ENCODE results near the gene G3BP1.

DNA sequence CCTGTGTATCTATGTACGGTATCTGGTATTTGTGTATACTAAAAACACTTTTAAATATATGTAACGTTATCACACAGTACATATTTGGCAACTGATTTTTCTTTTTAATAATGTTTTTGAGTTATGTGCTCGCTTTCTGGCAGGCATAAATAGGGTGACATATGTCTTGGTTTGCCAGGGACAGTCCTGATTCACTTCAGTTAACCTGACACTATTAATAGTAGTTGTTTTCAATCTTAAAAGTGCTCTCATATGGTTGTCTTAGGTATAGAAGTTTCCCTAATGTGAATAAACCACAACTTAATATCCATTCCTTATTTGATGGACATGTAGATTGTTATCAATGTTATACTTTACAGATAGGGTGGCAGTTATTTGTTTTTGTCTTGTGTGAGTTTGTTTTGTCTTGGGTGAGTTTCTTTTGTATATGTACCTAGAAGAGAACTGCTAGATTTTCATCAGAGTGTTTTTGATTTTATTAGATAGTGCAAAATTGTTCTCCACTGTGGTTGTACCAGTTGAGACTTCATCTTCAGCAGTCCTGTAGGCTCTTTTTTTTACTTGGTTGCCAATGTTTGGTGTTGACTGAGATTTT is 7.9 kb downstream of the G3BP1 start:
- TF ChIP-seq POLR2AphosphoS5 (IDR thresholded peaks at IDR 0.05) (no peak), POLR2A (IDR thresholded peaks at IDR 0.05) (no peak), EP300 (IDR thresholded peaks at IDR 0.05) (no peak)
- TF ChIP-seq, protein P1, sequence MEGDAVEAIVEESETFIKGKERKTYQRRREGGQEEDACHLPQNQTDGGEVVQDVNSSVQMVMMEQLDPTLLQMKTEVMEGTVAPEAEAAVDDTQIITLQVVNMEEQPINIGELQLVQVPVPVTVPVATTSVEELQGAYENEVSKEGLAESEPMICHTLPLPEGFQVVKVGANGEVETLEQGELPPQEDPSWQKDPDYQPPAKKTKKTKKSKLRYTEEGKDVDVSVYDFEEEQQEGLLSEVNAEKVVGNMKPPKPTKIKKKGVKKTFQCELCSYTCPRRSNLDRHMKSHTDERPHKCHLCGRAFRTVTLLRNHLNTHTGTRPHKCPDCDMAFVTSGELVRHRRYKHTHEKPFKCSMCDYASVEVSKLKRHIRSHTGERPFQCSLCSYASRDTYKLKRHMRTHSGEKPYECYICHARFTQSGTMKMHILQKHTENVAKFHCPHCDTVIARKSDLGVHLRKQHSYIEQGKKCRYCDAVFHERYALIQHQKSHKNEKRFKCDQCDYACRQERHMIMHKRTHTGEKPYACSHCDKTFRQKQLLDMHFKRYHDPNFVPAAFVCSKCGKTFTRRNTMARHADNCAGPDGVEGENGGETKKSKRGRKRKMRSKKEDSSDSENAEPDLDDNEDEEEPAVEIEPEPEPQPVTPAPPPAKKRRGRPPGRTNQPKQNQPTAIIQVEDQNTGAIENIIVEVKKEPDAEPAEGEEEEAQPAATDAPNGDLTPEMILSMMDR (IDR thresholded peaks at IDR 0.05) = no peak

All from gastroesophageal sphincter (tissue), 3 donors.